Activated CD4-positive, alpha-beta T cell treated with anti-CD3 and anti-CD28 coated beads, Interleukin-2, amount 50 U/mL, for 16 hours (primary cell): ENCODE measurements around the gene PCDHGA1.
"Not testable (repeated sequence)": the region's sequence is repeated elsewhere in the genome, so short reads cannot be mapped to it uniquely, and the experiment has no call there.

Source experiments
- DNase-seq: peaks from one replicate; pipeline ENCODE4 v3.0.0-alpha.2; 2020

Gene PCDHGA1

DNA sequence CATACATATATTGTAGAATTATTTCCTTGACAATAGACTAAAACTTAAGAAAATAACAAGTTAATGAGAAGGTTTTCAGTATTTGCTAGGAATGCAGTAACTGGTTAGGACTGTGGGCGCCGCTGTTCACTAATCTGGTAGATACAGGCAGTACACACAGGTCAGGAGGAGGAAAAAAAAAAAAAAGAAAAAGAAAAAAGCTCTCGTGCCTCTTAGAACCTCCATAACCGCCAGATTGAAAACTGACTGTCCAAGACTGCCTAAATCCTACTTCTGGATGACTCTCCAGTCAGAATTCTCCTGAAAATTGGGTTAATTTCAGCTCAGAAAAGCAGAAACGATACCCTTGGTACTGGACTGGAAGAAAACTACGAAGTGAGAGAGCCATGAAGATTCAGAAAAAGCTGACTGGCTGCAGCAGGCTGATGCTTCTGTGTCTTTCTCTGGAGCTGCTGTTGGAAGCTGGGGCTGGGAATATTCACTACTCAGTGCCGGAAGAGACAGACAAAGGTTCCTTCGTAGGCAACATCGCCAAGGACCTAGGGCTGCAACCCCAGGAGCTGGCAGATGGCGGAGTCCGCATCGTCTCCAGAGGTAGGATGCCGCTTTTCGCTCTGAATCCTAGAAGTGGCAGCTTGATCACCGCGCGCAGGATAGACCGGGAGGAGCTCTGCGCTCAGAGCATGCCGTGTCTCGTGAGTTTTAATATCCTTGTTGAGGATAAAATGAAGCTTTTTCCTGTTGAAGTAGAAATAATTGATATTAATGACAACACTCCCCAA lies at the start of gene PCDHGA1:
Gene PCDHGA1, plus strand, starts transcription at position 216 of the 782 bp plus-strand sequence.
- DNase-seq, result no peak

DNA sequence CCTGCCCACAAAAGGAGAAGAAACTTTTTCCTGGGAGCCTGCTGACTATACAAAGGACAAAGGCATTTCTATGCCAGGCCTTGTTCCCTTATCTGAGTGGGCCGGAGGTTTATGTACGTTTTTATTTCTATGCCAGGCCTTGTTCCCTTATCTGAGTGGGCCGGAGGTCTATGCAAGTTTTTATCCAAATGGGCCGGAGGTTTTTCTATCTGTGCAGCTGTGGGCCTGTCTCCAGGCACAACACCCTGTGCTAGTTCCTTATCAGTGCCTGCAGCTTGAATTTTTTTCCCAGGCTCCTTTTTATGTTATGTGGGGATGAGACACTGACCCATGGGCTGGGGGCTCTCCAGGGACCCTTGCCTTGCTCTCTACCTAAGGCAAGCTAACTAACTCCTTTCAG lies 31.9 kb upstream of the PCDHGA1 start:
- DNase-seq, result no peak

- DNase-seq, result no peak
Observed at GRCh38 chr5:141303756-141304155, 26.6 kb upstream of the PCDHGA1 start, which contains the start of gene SLC25A2. SLC25A2 (minus strand) TSS chr5:141304049; CDS start chr5:141303865, 184 bp downstream.

DNA sequence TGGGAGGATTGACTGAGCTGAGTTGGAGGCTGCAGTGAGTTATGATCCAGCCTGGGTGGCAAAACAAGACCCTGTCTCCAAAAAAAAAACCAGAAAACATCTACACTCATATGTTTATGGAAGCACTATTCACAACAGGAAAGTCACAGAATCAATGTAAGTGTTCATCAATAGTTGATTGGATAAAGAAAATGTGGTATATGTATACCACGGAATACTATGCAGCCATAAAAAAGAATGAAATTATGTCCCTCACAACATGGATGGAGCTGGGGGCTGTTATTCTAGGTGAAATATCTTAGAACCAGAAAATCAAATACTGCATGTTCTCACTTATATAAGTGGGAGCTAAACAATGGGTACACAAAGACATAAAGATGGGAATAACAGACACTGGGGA lies 23.7 kb upstream of the PCDHGA1 start:
- no peak for DNase-seq

DNA sequence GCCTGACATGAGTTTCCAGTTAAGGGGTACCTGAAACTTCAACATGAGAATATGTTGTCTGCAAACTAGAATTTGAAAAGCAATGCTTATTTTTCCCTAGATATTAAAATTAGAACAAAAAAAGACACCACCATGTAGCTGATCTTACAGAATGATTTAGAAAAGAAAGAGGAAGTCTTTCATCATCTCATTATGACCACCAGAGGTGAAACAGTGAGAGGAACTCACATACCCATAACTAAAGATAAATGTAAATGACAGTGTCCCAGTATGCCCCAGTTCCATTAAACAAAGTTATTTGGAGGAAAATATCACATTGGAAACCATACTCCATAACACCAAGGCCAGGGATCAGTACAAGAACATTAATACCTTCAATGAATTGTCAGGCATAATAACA lies 16.6 kb upstream of the PCDHGA1 start:
- DNase-seq, result no peak

GRCh38 chr5:141316963-141317362 lies 13.4 kb upstream of the PCDHGA1 start:
- not testable (repeated sequence) for DNase-seq

DNA sequence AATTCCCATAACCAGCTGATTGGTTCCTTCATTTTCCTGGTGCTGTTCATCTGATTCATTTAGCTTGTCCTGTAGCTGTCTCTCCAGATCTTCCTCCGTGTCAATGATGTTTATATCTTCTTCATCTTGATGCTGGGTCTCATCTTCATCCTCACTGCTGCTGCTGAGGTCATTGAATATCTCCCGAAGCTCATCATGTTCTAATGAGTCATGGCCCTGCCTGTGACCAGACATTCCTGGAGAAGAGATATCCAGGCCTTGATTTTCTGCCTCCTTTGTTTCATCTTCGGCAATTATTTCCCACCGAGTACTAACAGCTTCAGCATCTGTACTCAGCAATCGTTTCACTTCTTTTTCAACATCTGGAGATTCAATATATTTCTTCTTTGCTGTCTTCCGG lies 11.1 kb upstream of the PCDHGA1 start:
- DNase-seq, result no peak

DNA sequence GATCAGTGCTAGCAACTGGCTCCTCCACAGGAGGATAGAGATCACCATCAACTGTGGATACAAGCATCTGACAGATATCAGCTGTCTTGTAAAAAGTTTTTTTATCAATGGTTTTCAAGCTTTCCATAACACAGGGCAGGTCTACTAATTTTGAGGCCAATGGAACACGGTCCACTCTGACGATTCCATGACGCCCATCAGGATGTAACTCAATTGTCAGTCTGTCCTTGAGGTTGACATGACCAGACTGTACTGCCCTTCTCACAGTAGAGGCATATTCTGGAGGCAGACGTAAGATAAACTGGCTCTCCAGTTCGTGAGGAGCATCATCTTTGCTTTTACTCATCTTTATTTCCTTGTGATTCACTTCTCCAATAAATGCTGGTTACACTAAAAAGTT lies 10.6 kb upstream of the PCDHGA1 start:
- no peak for DNase-seq

DNA sequence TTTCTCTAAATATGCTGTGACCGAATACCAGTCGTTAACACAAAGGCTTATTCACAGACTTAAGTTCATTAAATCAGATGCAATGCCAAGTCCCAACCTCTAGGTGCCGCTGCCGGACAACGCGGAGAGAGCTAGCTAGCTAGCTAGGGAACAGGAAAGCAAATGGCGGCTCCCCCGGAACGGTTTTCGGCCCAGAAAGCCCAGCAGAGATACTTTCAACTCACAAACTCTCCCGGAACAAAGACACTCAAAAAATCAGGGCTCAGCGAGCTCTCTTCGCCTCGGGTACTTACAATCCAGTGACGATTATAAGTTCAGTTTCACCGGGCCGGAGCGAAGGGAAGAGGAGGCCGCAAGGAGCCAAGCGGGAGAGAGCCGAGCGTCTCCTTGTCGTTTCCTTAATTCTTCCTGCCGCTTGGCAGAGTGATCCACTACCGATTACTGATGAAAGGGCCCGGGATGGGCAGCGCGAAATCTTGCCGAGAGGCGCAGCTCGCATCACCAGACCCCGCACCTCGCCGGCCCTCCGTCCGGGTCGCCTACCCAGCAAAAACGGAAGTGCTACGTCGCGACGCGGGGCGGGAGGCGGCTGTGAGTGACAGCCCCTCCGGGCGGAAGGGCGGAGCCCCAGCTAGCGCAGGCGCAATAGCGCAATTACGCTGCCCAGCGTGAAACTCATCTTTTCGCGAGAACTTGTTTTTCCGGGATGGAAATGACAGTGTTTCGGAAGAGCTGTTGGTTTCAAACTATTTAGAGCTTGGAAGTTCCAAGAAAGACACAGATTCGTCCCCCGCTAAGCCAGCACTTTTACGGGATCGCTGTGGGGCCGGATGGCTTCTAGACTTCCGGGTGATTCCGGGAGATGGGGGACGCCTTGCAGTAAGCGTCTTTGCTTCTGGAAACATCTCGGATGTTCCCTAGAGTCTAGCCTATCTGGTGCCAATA lies 9.8 kb upstream of the PCDHGA1 start, which contains the start of gene TAF7:
Gene TAF7, minus strand, starts transcription at position 560 of the 945 bp plus-strand sequence. CDS start 740 bp downstream, outside the sequence.
- DNase-seq, result peak; percentile 93

DNA sequence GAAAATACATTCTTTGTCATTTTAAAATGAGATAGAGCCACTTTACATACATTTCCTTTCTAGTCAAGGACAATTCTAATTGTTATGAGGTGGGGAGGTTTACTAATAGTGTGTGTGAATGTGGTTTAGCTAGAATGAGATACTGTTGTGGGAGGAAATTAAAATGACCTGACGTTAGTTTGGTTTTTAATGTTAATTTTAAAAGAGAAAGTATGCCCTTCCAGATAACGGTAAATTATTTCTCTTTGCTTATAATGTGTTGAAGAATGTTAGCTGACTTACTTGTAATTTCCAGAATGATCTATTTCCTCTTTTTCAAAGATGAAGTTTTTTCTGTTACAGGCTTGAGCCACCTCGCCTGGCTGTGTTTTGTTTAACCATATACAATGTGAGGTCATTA lies 8.1 kb upstream of the PCDHGA1 start:
- no peak for DNase-seq

GRCh38 chr5:141326088-141326854 lies 4.0 kb upstream of the PCDHGA1 start:
- peak; percentile 60 for DNase-seq

GRCh38 chr5:141328231-141328630 lies 2.1 kb upstream of the PCDHGA1 start:
- no peak for DNase-seq

DNA sequence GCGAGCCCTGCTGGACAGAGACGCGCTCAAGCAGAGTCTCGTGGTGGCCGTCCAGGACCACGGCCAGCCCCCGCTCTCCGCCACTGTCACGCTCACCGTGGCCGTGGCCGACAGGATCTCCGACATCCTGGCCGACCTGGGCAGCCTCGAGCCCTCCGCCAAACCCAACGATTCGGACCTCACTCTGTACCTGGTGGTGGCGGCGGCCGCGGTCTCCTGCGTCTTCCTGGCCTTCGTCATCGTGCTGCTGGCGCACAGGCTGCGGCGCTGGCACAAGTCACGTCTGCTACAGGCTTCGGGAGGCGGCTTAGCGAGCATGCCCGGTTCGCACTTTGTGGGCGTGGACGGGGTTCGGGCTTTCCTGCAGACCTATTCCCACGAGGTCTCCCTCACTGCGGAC lies 2.3 kb downstream of the PCDHGA1 start:
- DNase-seq, result not testable (repeated sequence)

DNA sequence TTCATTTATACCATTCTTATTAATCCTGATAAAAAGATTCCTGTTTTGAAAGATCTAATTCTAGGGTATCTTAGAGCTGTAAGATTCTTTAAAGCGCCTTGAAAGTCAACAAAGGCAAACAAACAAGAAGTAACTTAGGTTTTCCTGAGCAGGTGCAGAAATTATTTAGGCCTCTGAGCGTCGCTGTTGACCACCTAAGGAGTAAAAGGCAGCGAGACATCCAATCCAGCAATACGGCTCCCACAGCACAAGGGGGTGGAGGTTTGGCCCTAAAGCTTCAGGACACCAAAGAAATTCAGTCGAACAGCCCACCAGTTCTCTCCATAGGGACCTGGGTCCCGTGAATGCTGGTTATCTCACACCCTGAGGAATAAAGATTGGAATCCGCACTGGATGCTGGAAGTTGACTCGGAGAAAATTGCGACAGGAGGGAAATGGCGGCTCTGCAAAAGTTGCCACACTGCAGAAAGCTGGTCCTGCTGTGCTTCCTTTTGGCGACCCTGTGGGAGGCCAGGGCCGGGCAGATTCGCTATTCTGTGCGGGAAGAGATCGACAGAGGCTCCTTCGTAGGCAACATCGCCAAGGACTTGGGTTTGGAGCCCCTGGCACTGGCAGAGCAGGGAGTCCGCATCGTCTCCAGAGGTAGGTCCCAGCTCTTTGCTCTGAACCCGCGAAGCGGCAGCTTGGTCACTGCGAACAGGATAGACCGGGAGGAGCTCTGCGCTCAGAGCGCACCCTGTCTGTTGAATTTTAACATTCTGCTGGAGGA lies 8.4 kb downstream of the PCDHGA1 start, which contains the start of gene PCDHGA2:
Gene PCDHGA2, plus strand, starts transcription at position 223 of the 769 bp plus-strand sequence.
- DNase-seq, result peak; percentile 24

- DNase-seq, result not testable (repeated sequence)
Observed at GRCh38 chr5:141340781-141341354, 10.6 kb downstream of the PCDHGA1 start.

- DNase-seq, result no peak
Observed at GRCh38 chr5:141342773-141343172, 12.5 kb downstream of the PCDHGA1 start.

DNA sequence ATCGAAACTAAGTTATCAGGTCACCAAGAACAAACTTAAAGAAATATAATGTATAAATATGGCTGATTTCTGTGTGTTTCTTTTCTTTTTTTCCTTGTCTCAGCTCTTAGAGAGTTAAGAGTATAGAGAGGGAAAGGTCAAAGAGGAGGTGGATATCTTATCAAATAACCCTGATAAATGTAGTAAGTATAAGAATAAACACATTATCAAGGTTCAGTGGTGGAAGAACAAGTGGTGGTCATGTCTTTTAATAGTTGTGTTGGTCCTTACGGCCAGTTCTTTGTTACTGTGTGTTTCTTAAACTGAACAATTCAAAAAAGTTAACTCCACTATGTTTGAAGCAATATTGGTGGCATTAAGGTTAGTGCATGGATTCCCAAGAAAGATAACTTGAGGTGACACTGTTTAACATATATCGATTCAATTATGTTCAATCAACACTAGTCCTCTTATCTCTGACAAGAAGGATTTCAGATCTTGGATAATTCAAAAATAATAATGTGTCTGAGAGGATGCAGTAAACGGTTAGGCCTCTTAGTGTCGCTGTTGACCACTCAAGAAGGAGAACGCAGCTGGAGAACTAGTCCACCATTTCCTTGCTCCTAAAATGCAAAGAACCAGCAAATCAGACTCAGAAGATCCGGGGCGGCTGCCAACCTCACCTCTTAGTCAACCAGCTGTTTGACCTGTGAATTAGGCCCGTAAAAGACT lies 13.1 kb downstream of the PCDHGA1 start, which contains the start of gene PCDHGA3:
Gene PCDHGA3, plus strand, starts transcription at position 588 of the 711 bp plus-strand sequence. CDS start 205 bp downstream, outside the sequence.
- DNase-seq, result no peak

- DNase-seq, result no peak
Observed at GRCh38 chr5:141343953-141344463, 13.7 kb downstream of the PCDHGA1 start.

GRCh38 chr5:141345327-141345726 lies 15.0 kb downstream of the PCDHGA1 start:
- DNase-seq, result no peak

DNA sequence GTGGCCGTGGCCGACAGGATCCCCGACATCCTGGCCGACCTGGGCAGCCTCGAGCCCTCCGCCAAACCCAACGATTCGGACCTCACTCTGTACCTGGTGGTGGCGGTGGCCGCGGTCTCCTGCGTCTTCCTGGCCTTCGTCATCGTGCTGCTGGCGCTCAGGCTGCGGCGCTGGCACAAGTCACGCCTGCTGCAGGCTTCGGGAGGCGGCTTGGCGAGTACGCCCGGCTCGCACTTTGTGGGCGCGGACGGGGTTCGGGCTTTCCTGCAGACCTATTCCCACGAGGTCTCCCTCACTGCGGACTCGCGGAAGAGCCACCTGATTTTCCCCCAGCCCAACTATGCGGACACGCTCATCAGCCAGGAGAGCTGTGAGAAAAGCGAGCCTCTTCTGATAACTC lies 15.7 kb downstream of the PCDHGA1 start:
- DNase-seq, result not testable (repeated sequence)
